Measurements from ENCODE around the gene SSR3.
"Not testable (repeated sequence)": the region's sequence is repeated elsewhere in the genome, so short reads cannot be mapped to it uniquely, and the experiment has no call there.

SSR3 gene

DNA sequence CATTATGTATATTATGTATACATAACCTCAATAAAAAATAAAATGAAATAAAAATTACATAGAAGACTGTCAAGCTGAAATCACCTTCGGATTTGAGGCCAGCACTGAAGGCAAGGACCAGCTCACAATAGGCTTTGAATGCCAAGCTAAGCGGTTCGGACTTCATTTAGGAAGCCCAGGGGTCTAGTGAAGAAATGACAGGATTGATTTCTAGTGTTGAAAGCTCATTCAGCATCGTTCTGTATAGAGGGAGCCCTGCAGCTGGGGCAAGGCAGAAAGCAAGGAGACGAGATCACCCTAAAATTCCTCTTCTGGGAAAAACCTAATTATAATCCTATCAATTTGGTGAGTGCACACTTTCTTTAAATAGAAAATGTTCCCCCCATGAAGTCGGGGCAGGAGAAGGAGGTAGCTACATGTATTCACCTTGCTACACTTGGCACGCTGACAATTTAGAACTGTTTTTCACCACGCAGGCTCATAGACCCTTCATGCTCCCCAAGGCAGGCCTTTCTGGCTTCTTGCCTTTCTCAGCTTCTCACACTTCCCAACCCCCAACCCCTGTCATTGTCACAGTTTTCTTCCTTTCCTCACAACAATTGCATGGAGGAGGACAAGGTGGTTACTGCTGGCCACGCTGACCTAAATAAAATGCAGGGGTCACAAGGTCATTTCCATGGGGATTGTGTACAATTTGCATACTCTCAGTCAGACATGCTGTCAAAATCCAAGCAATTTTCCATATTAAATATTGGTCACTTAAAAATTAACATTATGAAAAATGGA, 44.4 kb upstream of the SSR3 start:
- in situ Hi-C loops (cut with MboI; ENCODE audit: low pct_unique_long_range_greater_than_20kb, low sequenced_read_pairs, unreplicated experiment): no loop called here

GRCh38 chr3:156598413-156598812, 43.5 kb upstream of the SSR3 start:
- in situ Hi-C loops (cut with MboI; ENCODE audit: low pct_unique_long_range_greater_than_20kb, low sequenced_read_pairs, unreplicated experiment): no loop called here
- TF ChIP-seq CTCF (IDR thresholded peaks at IDR 0.05; ENCODE audit: extremely low read depth, insufficient read depth, missing control alignments): no peak
- no peak for DNase-seq (ENCODE audit: low spot score)

More for the DNA sequence above, 44.4 kb upstream of the SSR3 start:
- DNase-seq (ENCODE audit: low spot score): no peak
- TF ChIP-seq CTCF (IDR thresholded peaks at IDR 0.05; ENCODE audit: extremely low read depth, insufficient read depth, missing control alignments): no peak

DNA sequence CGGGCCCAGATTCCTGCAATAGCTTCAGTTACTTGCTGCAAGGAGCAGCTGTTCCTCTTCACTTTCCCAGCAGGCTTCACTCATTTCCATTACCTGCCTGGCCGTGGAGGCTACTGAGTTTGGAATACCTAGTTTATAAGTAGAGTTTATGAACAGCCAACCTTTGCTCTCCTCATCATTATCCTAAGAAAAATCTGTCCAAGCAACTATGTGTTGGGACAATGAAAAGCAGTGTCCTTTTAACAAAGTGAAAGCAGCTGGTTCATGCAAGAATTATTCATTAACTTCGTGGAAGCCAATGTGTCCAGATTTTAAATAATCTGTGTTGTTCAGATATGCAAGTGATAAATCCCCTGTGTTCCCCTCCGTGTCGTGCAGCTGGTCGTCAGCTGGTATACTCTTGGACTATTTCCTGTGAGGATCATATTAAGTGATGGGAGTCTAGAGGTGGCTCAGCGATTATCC, 39.3 kb upstream of the SSR3 start:
- no peak for DNase-seq (ENCODE audit: low spot score)
- TF ChIP-seq CTCF (IDR thresholded peaks at IDR 0.05; ENCODE audit: extremely low read depth, insufficient read depth, missing control alignments): no peak
- in situ Hi-C loops (cut with MboI; ENCODE audit: low pct_unique_long_range_greater_than_20kb, low sequenced_read_pairs, unreplicated experiment): no loop called here

DNA sequence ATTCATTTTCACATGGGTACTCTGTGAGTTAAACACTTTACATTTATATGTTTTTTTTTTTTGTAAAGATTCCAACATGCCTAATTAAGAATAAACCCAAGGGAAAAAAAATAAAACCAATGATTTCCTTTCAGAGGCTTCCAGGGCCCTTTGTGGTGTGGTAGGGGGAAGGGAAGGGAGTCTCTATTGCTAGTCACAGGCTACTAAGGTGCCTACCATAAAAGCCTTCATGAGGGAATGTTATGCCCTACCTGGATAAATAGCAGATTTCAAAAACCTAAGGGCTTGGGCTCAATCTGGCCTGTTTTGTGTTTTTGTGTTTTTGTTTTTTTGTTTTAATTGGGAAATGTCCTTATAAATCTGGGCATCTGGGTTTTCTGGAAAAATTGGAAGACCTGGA, 38.9 kb upstream of the SSR3 start:
- in situ Hi-C loops (cut with MboI; ENCODE audit: low pct_unique_long_range_greater_than_20kb, low sequenced_read_pairs, unreplicated experiment): no loop called here
- DNase-seq (ENCODE audit: low spot score): no peak
- no peak for TF ChIP-seq CTCF (IDR thresholded peaks at IDR 0.05; ENCODE audit: extremely low read depth, insufficient read depth, missing control alignments)

GRCh38 chr3:156589806-156590205, 34.9 kb upstream of the SSR3 start:
- in situ Hi-C loops (cut with MboI; ENCODE audit: low pct_unique_long_range_greater_than_20kb, low sequenced_read_pairs, unreplicated experiment); DNase-seq (ENCODE audit: low spot score): not testable (repeated sequence)

- no peak for DNase-seq (ENCODE audit: low spot score)
- in situ Hi-C loops (cut with MboI; ENCODE audit: low pct_unique_long_range_greater_than_20kb, low sequenced_read_pairs, unreplicated experiment): no loop called here
- TF ChIP-seq CTCF (IDR thresholded peaks at IDR 0.05; ENCODE audit: extremely low read depth, insufficient read depth, missing control alignments): no peak
Observed at GRCh38 chr3:156587760-156588069, 32.8 kb upstream of the SSR3 start.

DNA sequence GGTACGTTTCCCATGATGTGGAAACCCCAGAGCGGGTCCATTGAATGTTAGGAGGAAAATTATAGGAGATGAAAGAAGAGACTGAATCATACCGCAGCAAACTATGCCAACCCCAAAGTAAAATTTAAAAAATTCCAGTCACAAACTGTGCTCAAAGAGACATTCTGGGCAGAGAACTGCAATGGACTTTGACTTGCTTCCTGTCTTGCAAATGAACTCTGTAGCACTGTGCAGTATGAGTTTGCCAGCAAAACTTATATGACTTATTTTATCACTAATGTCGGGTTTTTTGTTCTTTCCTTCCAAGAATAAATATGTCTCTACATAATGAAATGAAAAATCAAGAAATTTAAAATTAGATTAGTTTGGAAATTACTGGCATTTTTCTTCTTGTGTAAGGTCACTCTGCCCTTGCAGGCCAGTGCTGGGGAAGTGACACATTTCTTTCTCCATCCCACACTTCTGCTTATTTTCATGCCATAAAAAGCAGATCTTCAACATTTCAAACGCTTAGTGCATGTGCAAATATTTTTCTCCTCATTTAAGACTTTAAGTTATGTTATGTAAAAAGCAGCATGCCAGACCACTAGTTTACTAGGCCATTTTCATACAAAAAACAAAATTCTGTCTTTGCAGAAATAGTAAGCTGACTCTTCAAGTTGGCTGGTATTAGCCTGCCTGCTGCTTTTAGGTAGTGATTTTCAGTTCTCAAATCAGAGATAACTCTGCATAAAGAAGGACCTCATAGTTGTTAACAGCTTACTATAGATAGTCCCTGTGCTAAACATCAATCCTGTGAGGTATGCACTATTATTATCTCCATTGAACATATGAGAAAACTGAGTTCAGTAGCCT, 32.2 kb upstream of the SSR3 start:
- in situ Hi-C loops (cut with MboI; ENCODE audit: low pct_unique_long_range_greater_than_20kb, low sequenced_read_pairs, unreplicated experiment): no loop called here
- no peak for TF ChIP-seq CTCF (IDR thresholded peaks at IDR 0.05; ENCODE audit: extremely low read depth, insufficient read depth, missing control alignments)
- no peak for DNase-seq (ENCODE audit: low spot score)
